Vagina (tissue), 2 donors: ENCODE results near the gene UGGT1.

Source experiments
- POLR2A ChIP-seq, 2 donors: fragments of 450-650 bp; IDR thresholded peaks; one replicate each; pipeline ENCODE4 v1.6.1; 2017; ENCODE audit warnings: antibody characterized with exemption in 2 of 2, mild to moderate bottlenecking in 2 of 2, moderate library complexity in 2 of 2
- POLR2AphosphoS5 ChIP-seq, 2 donors: sonication (generic); formaldehyde crosslinking; IDR thresholded peaks; one replicate each; pipeline ENCODE4 v1.9.0; 2017; ENCODE audit warnings: antibody characterized with exemption in 2 of 2, mild to moderate bottlenecking in 2 of 2, low read depth in 1 of 2; ENCODE audit not compliant: insufficient read depth in 1 of 2
- TF ChIP-seq, protein P1 (sequence below), 3 experiments: fragments of 450-650 bp in 2 of 3; fragments of 200-600 bp in 1 of 3; sonication (generic) in 1 of 3; IDR thresholded peaks; one replicate each; pipeline ENCODE4 v1.5.1; 2017 to 2019; ENCODE audit warnings: antibody characterized with exemption in 3 of 3, mild to moderate bottlenecking in 2 of 3, moderate library complexity in 2 of 3

DNA sequence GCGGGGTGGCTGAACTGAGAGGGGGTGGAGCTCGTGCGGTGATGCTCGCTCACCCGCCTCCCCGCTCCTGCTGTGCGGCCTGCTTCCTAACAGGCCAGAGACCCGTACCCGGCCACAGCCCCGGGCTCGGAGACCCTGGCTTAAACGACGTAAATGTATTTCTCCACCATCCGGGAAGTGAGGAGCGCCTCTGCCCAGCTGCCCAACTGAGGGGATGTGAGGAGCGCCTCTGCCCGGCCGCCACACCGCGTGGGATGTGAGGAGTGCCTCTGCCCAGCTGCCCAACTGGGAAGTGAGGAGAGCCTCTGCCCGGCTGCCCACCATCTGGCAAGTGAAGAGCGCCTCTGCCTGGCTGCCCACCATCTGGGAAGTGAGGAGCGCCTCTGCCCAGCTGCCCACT lies 117.0 kb downstream of the UGGT1 start:
- TF ChIP-seq, protein P1, sequence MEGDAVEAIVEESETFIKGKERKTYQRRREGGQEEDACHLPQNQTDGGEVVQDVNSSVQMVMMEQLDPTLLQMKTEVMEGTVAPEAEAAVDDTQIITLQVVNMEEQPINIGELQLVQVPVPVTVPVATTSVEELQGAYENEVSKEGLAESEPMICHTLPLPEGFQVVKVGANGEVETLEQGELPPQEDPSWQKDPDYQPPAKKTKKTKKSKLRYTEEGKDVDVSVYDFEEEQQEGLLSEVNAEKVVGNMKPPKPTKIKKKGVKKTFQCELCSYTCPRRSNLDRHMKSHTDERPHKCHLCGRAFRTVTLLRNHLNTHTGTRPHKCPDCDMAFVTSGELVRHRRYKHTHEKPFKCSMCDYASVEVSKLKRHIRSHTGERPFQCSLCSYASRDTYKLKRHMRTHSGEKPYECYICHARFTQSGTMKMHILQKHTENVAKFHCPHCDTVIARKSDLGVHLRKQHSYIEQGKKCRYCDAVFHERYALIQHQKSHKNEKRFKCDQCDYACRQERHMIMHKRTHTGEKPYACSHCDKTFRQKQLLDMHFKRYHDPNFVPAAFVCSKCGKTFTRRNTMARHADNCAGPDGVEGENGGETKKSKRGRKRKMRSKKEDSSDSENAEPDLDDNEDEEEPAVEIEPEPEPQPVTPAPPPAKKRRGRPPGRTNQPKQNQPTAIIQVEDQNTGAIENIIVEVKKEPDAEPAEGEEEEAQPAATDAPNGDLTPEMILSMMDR (IDR thresholded peaks at IDR 0.05), result no peak
- TF ChIP-seq POLR2A (IDR thresholded peaks at IDR 0.05) (no peak), POLR2AphosphoS5 (IDR thresholded peaks at IDR 0.05; ENCODE audit: insufficient read depth in 1 of 2, low read depth in 1 of 2) (no peak)
